Eye (tissue), 1 donor: Measurements from ENCODE around the gene PIMREG.

Source experiments
- DNase-seq: peaks from one replicate; pipeline ENCODE4 v3.0.0-alpha.2; 2015

PIMREG gene

DNA sequence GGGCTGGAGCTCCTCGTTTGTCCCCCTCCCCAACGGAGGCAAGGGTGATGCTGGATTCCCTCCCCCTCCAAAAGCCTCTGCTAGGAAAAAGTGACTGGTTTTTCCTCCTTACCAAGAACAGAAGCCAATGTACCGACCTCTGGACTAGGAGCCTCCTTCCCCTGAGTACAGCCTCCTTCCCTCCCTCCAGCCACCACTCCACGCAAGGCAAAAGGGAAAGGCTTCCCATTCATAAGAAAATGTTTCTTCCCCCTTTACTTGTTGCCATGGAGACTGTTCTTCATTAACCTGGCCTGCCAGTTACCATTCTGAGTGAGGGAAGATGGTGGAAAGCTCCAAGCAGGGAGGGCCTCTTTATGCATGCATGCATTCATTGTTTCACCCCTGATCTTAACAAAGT, 4.3 kb upstream of the PIMREG start:
- DNase-seq: peak; percentile 81

DNA sequence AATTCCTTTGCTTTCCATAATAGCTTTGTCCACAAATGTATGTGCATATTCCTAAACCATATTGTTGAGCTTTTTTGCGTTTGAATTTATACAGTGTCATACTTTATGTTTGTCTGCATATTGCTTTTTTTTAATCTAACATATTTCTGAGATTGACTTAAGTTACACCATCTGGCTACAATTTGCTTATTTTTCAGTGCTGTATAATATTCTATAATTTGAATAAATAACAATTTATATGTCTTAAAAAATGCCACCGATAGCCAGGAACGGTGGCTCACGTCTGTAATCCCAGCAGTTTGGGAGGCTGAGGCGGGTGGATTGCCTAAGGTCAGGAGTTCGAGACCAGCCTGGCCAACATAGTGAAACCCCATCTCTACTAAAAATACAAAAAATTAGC, 1.5 kb upstream of the PIMREG start:
- DNase-seq: no peak

DNA sequence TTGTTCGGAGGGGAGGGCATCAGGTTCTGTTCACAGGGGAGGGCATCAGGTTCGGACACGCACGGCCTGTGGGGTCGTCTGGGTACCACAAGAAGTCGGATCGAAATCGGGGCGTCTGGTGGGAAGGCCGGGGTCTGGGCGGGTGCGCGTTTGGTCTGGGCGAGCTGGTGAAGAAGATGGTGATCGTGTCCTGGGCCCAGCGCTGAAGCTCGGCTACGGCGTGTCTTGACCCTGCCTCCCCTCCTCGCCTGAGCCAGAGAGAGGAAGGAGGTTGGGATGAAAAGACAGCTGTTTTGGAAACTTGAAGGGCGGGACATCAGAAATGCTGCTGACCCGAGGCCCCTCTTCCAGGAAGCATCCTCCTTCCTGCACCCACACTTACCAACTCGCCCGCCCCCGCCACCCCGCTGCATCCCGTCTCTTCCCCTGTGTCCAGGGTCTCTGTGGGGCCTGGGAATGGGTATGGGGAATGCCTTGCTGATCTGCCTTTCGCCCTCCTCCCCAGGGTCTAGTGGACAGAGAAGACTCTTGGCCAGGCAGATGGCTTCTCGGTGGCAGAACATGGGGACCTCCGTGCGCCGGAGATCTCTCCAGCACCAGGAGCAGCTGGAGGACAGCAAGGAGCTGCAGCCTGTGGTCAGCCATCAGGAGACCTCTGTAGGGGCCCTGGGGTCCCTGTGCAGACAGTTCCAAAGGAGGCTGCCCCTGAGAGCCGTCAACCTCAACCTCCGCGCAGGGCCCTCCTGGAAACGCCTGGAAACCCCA, 498 bp downstream of the PIMREG start:
- no peak for DNase-seq

DNA sequence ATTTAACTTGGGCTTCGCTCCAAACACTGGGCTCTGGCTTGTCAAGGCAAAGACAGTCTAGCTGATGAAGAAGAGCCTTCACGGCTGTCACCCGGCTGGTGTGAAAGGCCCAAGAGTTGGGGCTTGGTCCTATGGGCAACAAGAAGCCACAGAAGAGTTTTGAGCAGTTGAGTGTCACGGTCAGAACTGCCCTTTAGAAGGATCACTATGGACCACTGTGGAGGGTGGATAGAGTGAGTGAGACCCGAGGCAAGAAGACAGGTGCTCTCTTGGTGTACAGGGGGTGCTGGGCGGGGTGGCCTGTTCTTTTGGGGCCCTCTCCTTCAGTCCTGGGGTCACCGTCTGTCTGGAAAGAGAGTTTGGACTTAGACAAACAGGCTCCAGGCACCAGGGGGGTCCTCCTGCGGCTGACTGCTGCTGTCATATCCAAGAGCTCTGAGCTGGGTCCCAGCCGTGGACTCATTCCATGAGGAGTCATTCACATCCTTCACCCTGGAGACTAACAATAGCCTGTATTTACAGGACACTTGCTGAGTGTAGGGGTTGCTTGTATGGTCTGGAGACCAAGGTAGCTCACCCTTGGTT, 2.4 kb downstream of the PIMREG start:
- DNase-seq: no peak

DNA sequence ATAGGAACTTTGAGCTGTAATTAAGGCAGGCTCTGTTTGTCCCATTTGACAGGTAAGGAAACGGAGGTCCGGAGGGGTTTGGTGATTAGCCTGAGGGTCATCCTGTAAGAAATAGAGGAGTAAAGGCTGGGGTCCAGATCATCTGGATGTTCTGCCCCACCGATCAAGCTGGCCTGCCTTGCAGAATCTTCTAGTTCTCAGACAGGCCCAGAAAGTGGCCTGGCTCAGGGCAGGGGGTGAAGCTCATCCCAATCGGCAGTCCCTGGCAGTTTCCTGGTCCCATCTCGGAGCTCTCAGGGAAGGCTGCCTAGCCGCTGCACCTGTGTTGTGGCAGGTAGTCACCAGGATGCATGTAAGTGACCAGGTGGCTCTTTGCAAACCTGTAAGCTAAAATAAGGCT, 4.2 kb downstream of the PIMREG start:
- no peak for DNase-seq

DNA sequence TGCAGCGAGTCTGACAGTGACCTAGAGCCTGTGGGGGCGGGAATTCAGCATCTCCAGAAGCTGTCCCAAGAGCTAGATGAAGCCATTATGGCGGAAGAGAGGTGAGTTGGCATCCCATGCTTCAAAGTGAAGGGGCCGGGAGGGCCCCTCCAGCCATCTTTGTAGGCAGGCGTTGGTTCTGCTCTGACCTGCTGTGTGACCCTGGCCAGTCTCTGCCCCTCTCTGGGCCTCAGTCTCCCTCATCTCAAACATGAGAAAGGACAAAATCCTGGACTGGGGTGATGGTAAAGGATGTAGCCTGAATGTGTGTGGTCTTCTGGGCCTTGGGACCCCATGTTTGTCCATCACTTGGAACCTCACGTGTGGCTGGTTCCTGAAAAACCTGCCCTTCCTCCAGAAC, 5.1 kb downstream of the PIMREG start:
- DNase-seq: no peak

DNA sequence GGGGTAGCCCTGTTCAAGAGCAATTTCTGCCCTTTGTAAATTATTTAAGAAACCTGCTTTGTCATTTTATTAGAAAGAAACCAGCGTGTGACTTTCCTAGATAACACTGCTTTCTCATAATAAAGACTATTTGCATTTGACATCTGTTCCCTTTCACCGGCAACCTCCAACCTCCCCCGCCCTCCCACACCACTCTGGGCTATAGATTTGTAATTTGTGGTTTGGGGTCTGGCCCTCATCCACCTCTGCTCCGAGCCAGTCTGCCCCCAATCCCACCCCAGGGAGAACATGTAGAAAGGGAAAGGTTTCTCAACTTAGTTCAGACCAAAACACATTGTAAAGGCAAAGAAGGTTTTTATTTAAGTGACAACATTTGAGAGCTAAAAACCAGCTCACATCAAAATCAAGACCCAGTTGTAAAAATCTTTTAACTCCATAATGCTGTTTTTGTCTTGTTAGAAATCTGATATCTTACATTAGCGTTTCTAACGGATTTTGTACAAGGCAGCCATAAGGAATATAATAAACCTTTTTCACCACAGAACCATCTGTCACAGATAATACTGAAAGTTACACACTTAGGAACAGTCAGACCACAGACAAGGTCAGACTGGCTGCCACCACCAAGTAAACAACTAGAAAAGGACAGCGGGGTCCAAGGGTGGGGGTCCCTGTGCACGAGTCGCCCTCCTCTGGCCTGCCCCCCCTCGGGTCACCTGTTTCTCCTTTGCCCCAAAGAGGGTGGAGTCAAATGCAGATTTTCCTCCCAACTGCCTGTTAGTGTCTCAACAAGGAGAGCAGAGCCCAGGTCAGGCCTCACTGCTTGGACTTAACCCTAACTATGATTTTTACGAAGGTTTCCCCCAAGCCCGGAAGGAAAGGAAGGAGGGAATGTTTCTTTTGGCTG, 6.9 kb downstream of the PIMREG start:
- no peak for DNase-seq

DNA sequence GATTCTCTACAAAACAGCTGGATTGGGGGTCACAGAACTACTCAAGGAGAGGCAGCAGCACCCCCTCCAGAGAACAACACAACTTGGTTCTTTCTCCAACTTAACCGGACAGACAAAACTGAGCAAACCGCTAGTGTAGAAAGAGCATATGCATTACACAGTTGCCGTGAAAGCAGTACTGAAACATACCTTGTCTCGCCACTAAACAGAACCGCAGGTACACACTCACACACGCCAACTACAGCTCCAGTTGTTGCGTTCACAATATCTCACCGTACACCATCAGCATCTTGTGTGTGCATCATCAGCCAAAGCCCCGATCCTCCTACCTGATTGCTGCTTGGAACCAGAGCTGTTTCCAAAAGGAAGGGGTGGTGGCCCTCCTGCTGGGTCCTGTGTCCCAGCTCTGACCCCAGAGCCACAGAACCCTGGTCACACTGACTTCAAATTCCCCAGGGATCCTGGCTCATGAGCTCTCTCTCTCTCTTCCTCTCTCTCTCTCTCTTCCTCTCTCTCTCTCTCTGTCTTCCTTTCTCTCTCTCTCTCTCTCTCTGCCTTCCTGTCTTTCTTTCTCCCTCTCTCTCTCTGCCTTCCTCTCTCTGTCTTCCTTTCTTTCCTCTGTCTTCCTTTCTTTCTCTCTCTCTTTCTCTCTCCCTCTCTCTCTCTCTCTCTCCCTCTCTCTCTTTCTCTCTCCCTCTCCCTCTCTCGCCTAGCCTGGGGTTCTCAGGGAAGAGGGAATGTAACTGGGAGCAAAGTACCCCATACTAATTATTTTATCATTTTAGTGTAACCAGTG, 8.4 kb downstream of the PIMREG start:
- no peak for DNase-seq

DNA sequence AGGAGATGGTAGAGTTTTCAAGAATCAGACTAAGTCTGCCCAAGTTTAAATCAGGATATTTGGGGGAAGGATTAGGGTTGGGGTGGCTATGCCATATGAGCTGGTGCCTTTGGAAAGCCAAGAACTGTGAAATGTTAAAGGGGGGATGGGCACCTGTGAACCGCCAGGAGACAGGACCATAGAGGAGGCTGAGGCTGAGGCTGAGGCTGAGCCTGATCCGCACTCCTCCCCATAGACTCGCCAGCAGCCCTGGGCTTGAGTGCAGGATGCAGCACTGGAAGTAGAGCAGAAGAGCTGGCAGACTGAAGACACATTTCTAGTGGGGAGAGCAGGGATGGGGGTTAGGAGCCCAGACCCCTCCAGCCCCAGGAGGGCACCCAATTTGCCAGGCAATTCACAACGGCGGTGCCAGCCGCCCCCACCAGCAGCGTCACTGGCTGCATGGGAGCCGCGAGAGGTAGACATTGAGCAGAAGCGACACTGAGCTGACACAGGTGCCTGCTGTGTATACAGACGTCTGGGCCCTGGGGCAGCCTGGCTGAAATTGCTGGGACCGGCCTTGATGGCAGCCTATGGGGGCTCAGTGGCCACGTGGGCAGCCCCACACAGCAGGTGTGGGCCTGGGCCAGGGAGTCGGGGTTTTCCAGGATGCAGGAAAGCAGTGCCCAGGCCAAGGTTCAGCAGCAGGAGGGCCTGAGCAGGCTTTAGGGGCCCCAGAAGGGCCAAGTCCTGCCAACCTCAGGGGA, 9.2 kb downstream of the PIMREG start:
- no peak for DNase-seq

DNA sequence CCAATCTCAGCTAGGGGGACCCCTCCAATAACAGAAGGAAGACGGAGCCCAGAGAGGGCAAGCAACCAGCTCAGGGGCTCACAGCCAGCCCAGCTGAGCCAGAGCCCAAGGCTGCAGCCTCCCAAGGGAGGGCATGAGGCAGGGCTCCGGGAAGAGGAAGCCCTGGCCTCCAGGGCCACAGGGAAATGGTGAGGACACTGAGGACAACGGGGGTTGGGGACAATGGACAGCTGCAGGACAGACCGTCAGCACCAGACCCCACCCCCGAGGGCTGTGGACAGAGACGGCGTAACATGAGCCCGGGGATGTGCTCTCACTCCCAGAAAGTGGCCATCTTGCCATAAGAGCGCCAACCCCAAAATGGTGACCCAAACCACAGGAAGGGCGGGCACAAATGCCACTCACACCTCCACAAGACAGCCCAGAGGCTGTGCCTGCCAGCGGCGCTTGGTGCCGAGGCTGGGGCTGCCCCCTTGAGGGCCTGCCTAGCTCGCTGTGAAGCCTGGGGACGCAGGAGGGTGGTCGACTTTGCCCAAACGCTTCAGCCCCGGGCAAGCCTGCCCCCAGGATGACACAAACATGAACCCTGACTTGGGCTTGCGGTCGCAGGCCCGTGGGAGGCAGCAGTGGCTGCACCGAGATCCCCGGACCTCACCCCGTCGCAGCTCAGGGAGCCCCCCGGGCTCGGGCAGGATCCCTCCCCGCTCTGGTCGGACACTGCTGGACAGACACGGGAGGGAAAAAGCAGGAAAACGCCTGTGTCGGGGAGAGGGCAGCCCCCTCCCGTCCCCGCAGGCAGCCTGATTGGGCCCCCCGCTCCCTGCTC, 10.5 kb downstream of the PIMREG start:
- peak; percentile 67 for DNase-seq

DNA sequence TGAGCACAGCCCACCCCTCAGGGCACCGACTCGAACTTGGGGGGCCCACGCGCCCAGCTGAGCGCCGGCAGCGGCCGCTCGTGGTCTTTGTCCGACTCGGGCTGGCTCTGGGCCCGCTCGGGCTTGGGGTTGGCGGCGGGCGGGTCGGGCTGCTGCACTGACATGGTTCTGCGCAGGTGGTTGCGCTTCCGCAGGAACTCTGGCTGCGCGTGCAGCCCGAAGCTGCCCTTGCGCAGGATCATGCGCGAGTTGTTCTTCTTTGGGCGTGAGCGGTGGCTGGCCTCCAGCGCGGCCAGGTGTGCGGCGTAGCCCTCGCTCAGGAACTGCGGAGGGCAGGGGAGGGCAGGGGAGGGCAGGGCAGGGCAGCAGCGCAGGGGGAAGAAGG, 11.1 kb downstream of the PIMREG start:
- DNase-seq: peak; percentile 80

DNA sequence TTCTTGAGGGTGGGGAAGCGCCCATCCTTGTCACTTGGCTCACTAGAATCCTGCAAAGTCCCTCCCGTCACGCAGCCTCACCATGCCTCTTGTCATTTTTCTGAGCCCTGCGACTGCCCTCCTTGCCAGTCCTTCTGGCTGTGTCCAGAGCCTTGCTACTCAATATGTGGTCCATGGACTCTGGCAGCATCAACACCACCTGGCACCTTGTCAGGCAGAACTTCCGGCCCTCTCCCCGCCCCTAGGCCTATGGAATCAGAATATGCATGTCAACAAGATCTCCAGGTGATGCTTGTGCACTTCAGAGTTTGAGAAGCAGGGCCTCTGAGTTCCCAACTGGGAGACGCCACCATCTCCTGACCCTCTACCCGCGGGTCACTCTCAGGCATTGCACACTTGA, 12.1 kb downstream of the PIMREG start:
- DNase-seq: no peak

DNA sequence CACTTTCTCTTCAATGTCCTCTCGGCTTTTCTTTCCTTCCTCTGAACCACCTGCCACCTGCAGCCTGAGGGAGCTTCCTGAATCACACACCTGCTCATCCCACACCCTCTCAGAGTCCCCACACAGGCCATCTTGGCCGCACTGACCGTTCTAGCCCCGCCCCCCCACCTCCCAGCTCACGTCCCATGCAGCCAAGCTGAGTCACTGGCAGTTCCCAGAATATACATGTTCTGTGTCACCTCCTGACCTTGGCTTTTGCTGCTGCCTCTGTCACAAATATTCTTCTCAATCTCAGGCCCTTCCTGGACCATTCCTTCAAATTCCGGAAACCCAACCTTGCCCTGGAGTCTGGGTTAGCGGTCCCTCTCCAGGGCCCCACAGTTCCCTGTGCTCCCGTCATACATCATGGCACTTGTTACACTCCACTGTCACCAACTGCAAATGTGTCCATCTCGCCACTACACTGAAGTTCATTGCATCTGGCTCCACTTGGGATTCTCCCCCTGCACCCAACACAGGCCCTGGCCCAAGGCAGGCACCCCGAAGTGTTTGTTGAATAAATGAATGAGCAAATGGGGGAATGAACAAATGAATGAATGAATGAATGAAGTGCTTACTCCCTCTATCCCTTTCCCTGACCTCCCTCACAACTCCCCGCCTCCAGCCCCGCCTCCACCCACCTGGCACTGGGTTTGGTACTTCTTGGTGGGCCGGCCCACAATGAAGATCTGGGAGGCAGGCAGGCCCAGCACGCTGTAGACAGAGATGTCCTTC, 12.8 kb downstream of the PIMREG start:
- DNase-seq: no peak

DNA sequence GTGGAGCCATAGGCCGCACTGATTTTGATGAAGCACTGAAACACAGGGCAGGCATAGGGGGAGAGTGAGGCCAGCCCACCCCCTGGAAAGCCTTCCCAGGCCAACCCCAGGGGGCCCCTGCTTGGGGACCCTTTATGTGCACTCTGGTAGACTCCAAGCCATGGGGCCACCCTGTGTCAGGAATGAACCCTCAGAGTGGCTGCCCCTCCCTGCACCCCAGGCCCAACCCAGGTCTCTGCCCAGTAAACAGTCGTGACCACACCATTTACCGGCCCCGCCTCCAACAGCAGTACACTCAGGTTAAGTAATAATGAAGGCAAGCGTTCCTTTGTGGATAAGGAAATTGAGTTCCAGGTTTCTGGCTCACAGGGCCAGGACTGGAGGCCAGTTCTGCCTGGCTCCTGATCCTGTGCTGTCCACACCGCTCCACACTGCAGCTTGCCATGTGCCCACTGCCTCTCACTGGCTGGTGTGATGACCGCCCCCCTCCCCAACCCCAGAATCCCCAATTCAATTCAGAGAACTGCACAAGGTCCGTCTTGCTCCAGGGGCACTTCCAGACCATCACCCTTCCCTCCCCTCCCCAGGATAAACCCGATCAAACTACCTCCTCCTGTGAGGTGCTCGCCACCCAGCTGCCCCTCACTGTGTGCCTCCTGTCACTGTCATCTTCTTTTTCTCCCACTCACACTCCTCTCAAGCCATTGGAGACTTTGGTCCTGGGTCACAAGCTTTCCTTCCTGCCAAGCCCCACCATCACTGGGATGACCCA, 13.6 kb downstream of the PIMREG start:
- no peak for DNase-seq

DNA sequence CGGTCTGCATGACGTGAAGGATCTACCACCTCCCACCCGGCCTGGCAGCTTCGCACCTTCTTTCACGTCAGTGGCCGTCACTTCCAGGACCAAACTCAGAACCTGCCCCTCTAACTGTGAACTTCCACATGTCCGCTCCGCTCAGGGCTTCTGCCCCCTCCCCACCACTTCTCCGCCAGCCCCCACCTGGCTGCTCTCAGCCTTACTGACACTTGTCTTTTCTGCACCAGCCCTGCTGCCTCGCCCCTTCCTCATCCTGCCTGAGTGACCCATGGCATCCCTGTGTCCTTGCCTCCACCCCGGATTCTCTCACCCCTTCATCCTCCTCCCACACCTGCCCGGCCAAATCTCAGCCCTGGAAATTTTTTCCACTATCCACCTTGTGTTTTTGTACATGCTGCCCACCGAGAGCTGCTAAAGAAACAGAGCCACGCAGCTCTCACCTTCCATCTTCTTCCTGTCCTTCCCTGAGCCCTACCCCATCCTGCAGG, 14.2 kb downstream of the PIMREG start:
- DNase-seq: no peak

DNA sequence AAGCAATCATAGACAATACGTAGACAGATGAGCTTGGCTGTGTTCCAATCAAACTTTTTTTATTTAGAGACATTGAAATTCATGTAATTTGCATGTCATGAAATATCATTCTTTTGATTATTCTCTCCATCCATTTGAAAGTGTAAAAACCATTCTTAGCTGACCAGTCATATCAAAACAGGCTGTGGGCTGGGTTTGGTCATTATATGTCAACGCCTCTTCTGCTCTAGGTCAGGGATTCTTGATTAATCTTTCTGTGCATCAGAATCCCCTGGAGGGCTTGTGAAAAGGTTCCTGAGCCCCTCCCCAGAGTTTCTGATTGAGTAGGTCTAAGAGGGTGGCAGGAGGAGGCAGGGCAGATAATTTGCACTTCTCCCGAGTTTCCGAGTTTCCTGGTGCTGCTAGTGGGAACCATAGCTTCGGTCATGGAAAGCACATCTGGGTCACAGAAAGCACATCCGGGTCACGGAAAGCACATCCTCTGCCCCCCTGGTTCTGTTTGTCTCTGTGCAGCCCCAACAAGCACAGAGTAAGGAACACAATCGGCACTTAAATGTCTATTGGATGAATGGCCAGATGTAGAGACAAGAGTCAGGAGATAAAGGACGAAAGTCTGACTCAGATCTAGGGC, 16.4 kb downstream of the PIMREG start:
- DNase-seq: no peak

DNA sequence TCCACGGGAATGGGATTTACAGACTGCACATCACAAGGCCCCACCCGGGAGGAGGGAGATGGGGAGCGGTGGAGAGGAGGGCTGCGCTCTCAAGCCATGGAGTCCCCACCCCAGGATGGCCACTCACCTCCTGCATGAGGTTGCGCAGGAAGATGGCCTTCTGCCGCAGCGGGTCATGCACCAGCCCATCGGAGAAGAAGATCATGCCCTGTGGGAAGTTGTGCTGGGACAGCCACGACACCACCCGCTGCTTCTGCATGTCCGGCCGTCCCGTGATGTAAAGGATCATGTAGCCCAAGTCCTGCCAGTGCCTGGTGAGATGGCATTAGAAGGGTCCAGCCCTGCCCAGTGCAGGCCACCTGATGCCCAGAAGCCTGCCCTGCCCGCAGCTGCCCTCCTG, 17.0 kb downstream of the PIMREG start:
- no peak for DNase-seq

DNA sequence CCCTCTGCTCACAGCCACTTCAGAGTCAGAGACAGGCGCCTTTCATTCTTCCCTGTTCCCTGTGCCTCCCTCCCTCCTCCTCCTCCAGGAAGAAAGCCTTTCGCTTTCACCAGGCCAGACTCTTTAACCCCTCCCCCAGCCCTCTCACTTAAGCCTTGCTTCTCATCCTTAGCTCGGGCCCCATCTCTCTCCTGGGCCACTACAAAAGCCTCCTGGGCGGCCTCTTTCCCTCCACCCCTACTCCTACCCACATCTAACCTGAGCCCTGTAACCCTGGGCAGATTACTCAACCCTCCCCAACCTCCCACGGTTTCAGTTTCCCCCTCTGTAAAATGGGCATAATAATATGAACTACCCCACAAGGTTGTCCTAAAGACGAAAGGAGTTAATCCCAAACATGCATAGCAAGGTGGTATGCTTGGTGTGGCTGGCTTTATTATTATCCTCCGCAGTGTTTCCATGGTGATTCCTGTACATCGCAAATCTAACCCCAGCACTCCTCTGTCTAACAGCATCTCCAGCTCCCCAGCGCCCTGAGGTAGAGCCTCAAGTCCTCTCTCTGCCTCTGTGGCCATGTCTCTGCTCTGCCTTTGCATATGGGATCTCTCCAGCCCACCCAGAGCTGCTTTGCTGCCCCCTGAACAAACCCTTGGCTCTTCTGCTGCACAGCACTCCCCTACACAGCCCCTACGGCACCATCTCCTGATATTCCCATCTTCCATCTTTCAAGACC, 17.7 kb downstream of the PIMREG start:
- DNase-seq: no peak
